ENCODE measurements around the gene GUCY2F. TPM values are rescaled to one million over a fixed set of nuclear protein-coding genes. Genes with fewer than 3 reads are reported as not detected.

GUCY2F gene
- under 0.01 TPM in 1 of 2 replicates, not detected in the other for total RNA-seq

DNA sequence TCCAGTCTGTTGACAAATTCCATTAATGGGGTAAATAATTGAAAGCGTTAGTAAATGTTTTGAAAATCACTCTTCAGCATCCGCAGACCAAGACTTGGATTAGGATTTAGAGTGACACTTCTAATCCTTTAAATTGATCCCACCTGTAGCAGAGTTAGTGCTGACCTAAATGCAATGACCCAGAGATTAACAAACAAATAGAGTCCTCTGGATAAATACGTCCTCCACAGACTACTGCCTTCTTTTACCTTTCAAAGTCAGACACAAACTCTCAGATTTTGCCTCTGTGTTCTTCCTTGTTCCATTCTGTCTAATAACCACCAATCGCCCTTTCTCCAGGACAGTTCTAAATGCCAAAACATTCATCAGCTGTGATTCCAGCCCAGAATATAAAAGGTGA, at the start of gene GUCY2F:
TSS of gene GUCY2F (minus strand) at position 101 of the 400 bp plus-strand sequence. CDS start 6,150 bp downstream, outside the sequence.

Other genes with a start within 250 kb of the GUCY2F start
- gene NXT2, start 54.8 kb upstream of the GUCY2F start, total RNA-seq = 21.2 and 21.8 TPM in 2 replicates
- 0.11 and 0.39 TPM in 2 replicates for gene KCNE5, start 143.1 kb upstream of the GUCY2F start, total RNA-seq